HepG2 (cell line): ENCODE data around the gene EWSR1. TPM values are rescaled to one million over a fixed set of nuclear protein-coding genes. Genes with fewer than 3 reads are reported as not detected.

Experiments
- ATAC-seq: fragments of 200-7000 bp; cut with Tn5 transposase; 3 replicates; pipeline ENCODE4 v1.9.1; 2020; ENCODE audit warnings: mild to moderate bottlenecking, moderate library complexity
- Bru-seq: library from RNA; stranded (reverse); fragments of 400-500 nt; gene quantifications from one replicate; lab custom pipeline; 2021; lab: Mats Ljungman, UMichigan
- BruChase-seq, 2 experiments: library from RNA; stranded (reverse); fragments of 400-500 nt; gene quantifications; one replicate each; lab custom pipeline; 2021; lab: Mats Ljungman, UMichigan
- BruUV-seq: library from RNA; stranded (reverse); fragments of 400-500 nt; replicated peaks from 2 replicates; lab custom pipeline; 2021; lab: Mats Ljungman, UMichigan
- CTCF ChIA-PET: fragments of 300-600 bp; formaldehyde crosslinking; extraction: SDS; loops from one replicate; lab custom pipeline; 2021; ENCODE audit warnings: low total read pairs, inconsistent platforms, low intra/inter-chr PET ratio; lab: Yijun Ruan, JAX
- POLR2A ChIA-PET: fragments of 350-600 bp; sonication (Branson Sonifier 250); formaldehyde crosslinking; loops from one replicate; lab custom pipeline; 2020; ENCODE audit warnings: antibody characterized with exemption, inconsistent platforms; lab: Yijun Ruan, JAX
- DNase-seq: peaks from one replicate; pipeline ENCODE4 v3.0.0-alpha.2; 2015; ENCODE audit warnings: low spot score
- FAIRE-seq: peaks from 3 replicates; lab custom pipeline; 2011; peaks lifted over from hg19 to GRCh38; lab: Jason Lieb, UNC
- H2AFZ ChIP-seq: one replicate; pipeline ENCODE4 v1.6.1; 2011; ENCODE audit warnings: low read length, inconsistent platforms
- H3K27ac ChIP-seq: fragments of 300-600 bp; 3 replicates; pipeline ENCODE4 v1.8.0; 2011; ENCODE audit warnings: mixed run types, mild to moderate bottlenecking, mixed read lengths, low read length, inconsistent platforms; ENCODE audit not compliant: insufficient read depth; ENCODE audit errors: extremely low read length
- H3K27me3 ChIP-seq, 2 experiments: fragments of 200-600 bp in 1 of 2; 2 replicates in 1 of 2; 3 replicates in 1 of 2; pipeline versions ENCODE4 v1.6.0 to v1.8.0; 2011; ENCODE audit warnings: low read length in 2 of 2, mild to moderate bottlenecking in 2 of 2, moderate library complexity in 2 of 2, inconsistent platforms in 1 of 2; ENCODE audit not compliant: insufficient read depth in 2 of 2, control insufficient read depth in 1 of 2
- H3K36me3 ChIP-seq, 2 experiments: fragments of 200-600 bp in 1 of 2; replicated peaks in 1 of 2; 2 replicates in 1 of 2; 3 replicates in 1 of 2; pipeline versions ENCODE4 v1.5.1 to v1.8.0; 2011; ENCODE audit warnings: low read length in 2 of 2, inconsistent platforms in 1 of 2; ENCODE audit not compliant: insufficient read depth in 2 of 2, control insufficient read depth in 1 of 2
- H3K4me1 ChIP-seq: 2 replicates; pipeline ENCODE4 v1.5.1; 2012; ENCODE audit warnings: low read length, inconsistent platforms; ENCODE audit not compliant: insufficient read depth
- H3K4me2 ChIP-seq: 2 replicates; pipeline ENCODE4 v1.6.0; 2011; ENCODE audit warnings: low read depth, low read length, inconsistent platforms
- H3K4me3 ChIP-seq, 3 experiments: fragments of 200-600 bp in 1 of 3; sonication (generic), shearing (Covaris generic) in 1 of 3; replicated peaks in 1 of 3; 2 replicates each; pipeline ENCODE4 v1.5.1; 2011 to 2016; ENCODE audit warnings: low read length in 3 of 3, inconsistent platforms in 2 of 3, low read depth in 2 of 3, mild to moderate bottlenecking in 2 of 3, control low read depth in 1 of 3, mixed read lengths in 1 of 3; ENCODE audit not compliant: insufficient read depth in 1 of 3
- H3K79me2 ChIP-seq: one replicate; pipeline ENCODE4 v1.6.1; 2011; ENCODE audit warnings: low read length, inconsistent platforms; ENCODE audit not compliant: insufficient read depth
- H3K9ac ChIP-seq: 2 replicates; pipeline ENCODE4 v1.6.0; 2011; ENCODE audit warnings: mild to moderate bottlenecking, low read depth, low read length, inconsistent platforms; ENCODE audit not compliant: insufficient read depth
- H3K9me3 ChIP-seq: 2 replicates; pipeline ENCODE4 v1.5.1; 2012; ENCODE audit warnings: mild to moderate bottlenecking, low read length
- H4K20me1 ChIP-seq: 2 replicates; pipeline ENCODE4 v1.6.0; 2011; ENCODE audit warnings: inconsistent platforms, mild to moderate bottlenecking, low read length, moderate library complexity; ENCODE audit not compliant: insufficient read depth
- HDAC1 ChIP-seq: sonication (generic); formaldehyde crosslinking; IDR thresholded peaks from 2 replicates; pipeline ENCODE4 v1.5.1; 2020; ENCODE audit warnings: mild to moderate bottlenecking, missing genetic modification reagents
- HOXA9 ChIP-seq: sonication (generic); formaldehyde crosslinking; IDR thresholded peaks from 2 replicates; pipeline ENCODE4 v1.8.1; 2022; ENCODE audit warnings: missing genetic modification reagents, mild to moderate bottlenecking, moderate library complexity, borderline replicate concordance
- PAX8 ChIP-seq: sonication (generic); formaldehyde crosslinking; IDR thresholded peaks from 2 replicates; pipeline ENCODE4 v1.8.0; 2022; ENCODE audit warnings: mild to moderate bottlenecking, missing genetic modification reagents, borderline replicate concordance
- SALL1 ChIP-seq: sonication (generic); formaldehyde crosslinking; IDR thresholded peaks from 2 replicates; pipeline ENCODE4 v1.8.0; 2022; ENCODE audit warnings: mild to moderate bottlenecking, missing genetic modification reagents
- TOPORS ChIP-seq: sonication (generic); formaldehyde crosslinking; IDR thresholded peaks from 2 replicates; pipeline ENCODE4 v1.8.0; 2023; ENCODE audit warnings: mild to moderate bottlenecking, missing genetic modification reagents
- U2AF1 ChIP-seq: fragments of 200-400 bp; formaldehyde crosslinking; optimal IDR thresholded peaks from 2 replicates; pipeline ENCODE3; 2017; ENCODE audit warnings: mild to moderate bottlenecking, low read depth, low read length
- USF2 ChIP-seq, 2 experiments: sonication (generic) in 1 of 2; formaldehyde crosslinking in 1 of 2; IDR thresholded peaks; 2 replicates each; pipeline versions ENCODE4 v1.5.1 to v1.6.1; 2011 to 2020; ENCODE audit warnings: borderline replicate concordance in 1 of 2, low read depth in 1 of 2, low read length in 1 of 2, mild to moderate bottlenecking in 1 of 2, missing genetic modification reagents in 1 of 2, moderate library complexity in 1 of 2
- ZNF572 ChIP-seq: sonication (generic); formaldehyde crosslinking; IDR thresholded peaks from 2 replicates; pipeline ENCODE4 v1.5.1; 2020; ENCODE audit warnings: mild to moderate bottlenecking, missing genetic modification reagents
- ZNF672 ChIP-seq: sonication (generic); formaldehyde crosslinking; IDR thresholded peaks from 2 replicates; pipeline ENCODE4 v1.8.1; 2022; ENCODE audit warnings: missing genetic modification reagents
- ZNF746 ChIP-seq: sonication (generic); formaldehyde crosslinking; IDR thresholded peaks from 2 replicates; pipeline ENCODE4 v1.8.0; 2022; ENCODE audit warnings: mild to moderate bottlenecking, missing genetic modification reagents
- ZNF775 ChIP-seq: sonication (generic); formaldehyde crosslinking; IDR thresholded peaks from 2 replicates; pipeline ENCODE4 v1.4.0; 2020; ENCODE audit warnings: missing genetic modification reagents, mild to moderate bottlenecking, moderate library complexity, borderline replicate concordance
- ZNF782 ChIP-seq: sonication (generic); formaldehyde crosslinking; IDR thresholded peaks from 2 replicates; pipeline ENCODE4 v1.4.0; 2020; ENCODE audit warnings: missing genetic modification reagents, mild to moderate bottlenecking, borderline replicate concordance
- ZNF83 ChIP-seq: sonication (generic); formaldehyde crosslinking; IDR thresholded peaks from 2 replicates; pipeline ENCODE4 v1.4.0; 2020; ENCODE audit warnings: missing genetic modification reagents, mild to moderate bottlenecking, borderline replicate concordance
- ZSCAN21 ChIP-seq: sonication (generic); formaldehyde crosslinking; IDR thresholded peaks from 2 replicates; pipeline ENCODE4 v1.8.0; 2022; ENCODE audit warnings: mild to moderate bottlenecking, missing genetic modification reagents, moderate library complexity, borderline replicate concordance
- WGBS: methylation state at CpG from one replicate; pipeline ENCODE4 v1.1.6; 2017; ENCODE audit warnings: low lambda C conversion rate; 5-methylcytosine and 5-hydroxymethylcytosine counted together
- in situ Hi-C: cut with HindIII; loops from 2 replicates; pipeline ENCODE4 v1.10.0; 2017; ENCODE audit warnings: low pct_unique_long_range_greater_than_20kb; ENCODE audit not compliant: extremely low pct_ligation_motif_present
- intact Hi-C: fragments of 100-400 bp; cut with micrococcal nuclease; formaldehyde crosslinking; loops from one replicate; pipeline ENCODE4 v1.10.0; 2022; ENCODE audit not compliant: unreplicated experiment
- long read RNA-seq, 2 experiments: library from RNA in 1 of 2; library from polyadenylated mRNA in 1 of 2; stranded (forward) in 1 of 2; unstranded in 1 of 2; transcript quantifications; one replicate each; pipeline ENCODE4 v2.0.0, GENCODE V29; 2019 to 2022
- polyA minus RNA-seq, 3 experiments: library from RNA; depleted of rRNA, polyadenylated mRNA; stranded (reverse); fragments of >200 nt; gene quantifications; 2 replicates each; pipeline ENCODE4 v1.2.3, GENCODE V29; 2011; ENCODE audit warnings: low replicate concordance in 1 of 3
- polyA plus RNA-seq, 8 experiments: library from polyadenylated mRNA; depleted of rRNA in 3 of 8; stranded (reverse) in 7 of 8; unstranded in 1 of 8; fragments of >200 nt; fragmentation: Illumina TruSeq in 4 of 8; extraction: Trizol in 4 of 8; gene quantifications; 2 replicates each; pipeline versions ENCODE4 v1.2.1 to v1.2.3, GENCODE V29; 2011 to 2016; ENCODE audit warnings: low read depth in 4 of 8, missing spikeins in 1 of 8, mixed read lengths in 1 of 8; ENCODE audit not compliant: insufficient read depth in 1 of 8
- total RNA-seq, 5 experiments: library from RNA; depleted of rRNA; stranded (reverse); fragments of >200 nt; fragmentation: Illumina TruSeq; extraction: Trizol; gene quantifications; 2 replicates each; pipeline ENCODE4 v1.2.3, GENCODE V29; 2016; ENCODE audit warnings: low read depth in 1 of 5

The EWSR1 gene
- total RNA-seq (2016; rRNA removed; fragmentation: Illumina TruSeq; extraction: Trizol) (167 and 211 TPM in 2 replicates), polyA plus RNA-seq (2011; rRNA removed) (326 and 401 TPM in 2 replicates), polyA minus RNA-seq (2011; rRNA and poly(A)+ RNA removed; ENCODE audit: low replicate concordance) (381 and 574 TPM in 2 replicates), Bru-seq, nascent RNA (percentile 98 among the genes with signal in this experiment), BruChase-seq, experiment 1, labeled RNA remaining after a 6-hour chase (percentile 98 among the genes with signal in this experiment), BruChase-seq, experiment 2, labeled RNA remaining after a 2-hour chase (percentile 98 among the genes with signal in this experiment)
- 28.9 and 32.2 TPM in 2 replicates for total RNA-seq (2016; cell fraction: cytosol; rRNA removed; fragmentation: Illumina TruSeq; extraction: Trizol; ENCODE audit: low read depth)
- 146 and 211 TPM in 2 replicates for total RNA-seq (2016; cell fraction: insoluble cytoplasmic fraction; rRNA removed; fragmentation: Illumina TruSeq; extraction: Trizol)
- total RNA-seq (2016; cell fraction: membrane; rRNA removed; fragmentation: Illumina TruSeq; extraction: Trizol) = 47.2 and 49.1 TPM in 2 replicates
- 216 and 251 TPM in 2 replicates for total RNA-seq (2016; cell fraction: nucleus; rRNA removed; fragmentation: Illumina TruSeq; extraction: Trizol)
- 202 and 208 TPM in 2 replicates for polyA plus RNA-seq (2011; cell fraction: cytosol; rRNA removed)
- 687 and 755 TPM in 2 replicates for polyA plus RNA-seq (2011; cell fraction: nucleus; rRNA removed)
- polyA plus RNA-seq (2012) = 138 and 189 TPM in 2 replicates
- polyA plus RNA-seq (2016; cell fraction: cytosol; fragmentation: Illumina TruSeq; extraction: Trizol; ENCODE audit: low read depth) = 22.8 and 25.5 TPM in 2 replicates
- 183 and 203 TPM in 2 replicates for polyA plus RNA-seq (2016; cell fraction: insoluble cytoplasmic fraction; fragmentation: Illumina TruSeq; extraction: Trizol; ENCODE audit: low read depth)
- polyA plus RNA-seq (2016; cell fraction: membrane; fragmentation: Illumina TruSeq; extraction: Trizol; ENCODE audit: low read depth) = 29.2 and 38.3 TPM in 2 replicates
- polyA plus RNA-seq (2016; cell fraction: nucleus; fragmentation: Illumina TruSeq; extraction: Trizol; ENCODE audit: insufficient read depth, low read depth) = 477 and 502 TPM in 2 replicates
- polyA minus RNA-seq (2011; cell fraction: cytosol; rRNA and poly(A)+ RNA removed) = 103 and 111 TPM in 2 replicates
- polyA minus RNA-seq (2011; cell fraction: nucleus; rRNA and poly(A)+ RNA removed) = 302 and 303 TPM in 2 replicates
- long read RNA-seq, experiment 1, transcript EWSR1-207 (17 exons, 2,207 nt) = major isoform, 106 of 307 reads
- long read RNA-seq, experiment 1, transcript EWSR1-206 (17 exons, 2,654 nt) = minor isoform, 79 of 307 reads
- long read RNA-seq, experiment 1, transcript EWSR1-202 (16 exons, 1,989 nt) = minor isoform, 5 of 307 reads
- long read RNA-seq, experiment 1, partial matches to known transcripts = 74 of 307 reads
- long read RNA-seq, experiment 1, other reads (novel, unspliced or antisense) = 41 of 307 reads
- long read RNA-seq, experiment 2, transcript EWSR1-206 (17 exons, 2,654 nt) = major isoform, 15 of 239 reads
- long read RNA-seq, experiment 2, transcript EWSR1-217 (8 exons, 3,231 nt) = minor isoform, 7 of 239 reads
- long read RNA-seq, experiment 2, transcript EWSR1-207 (17 exons, 2,207 nt) = minor isoform, 13 of 239 reads
- long read RNA-seq, experiment 2, partial matches to known transcripts = 170 of 239 reads
- long read RNA-seq, experiment 2, other reads (novel, unspliced or antisense) = 34 of 239 reads

- intact Hi-C loops = no loop called here
- Histone ChIP-seq H3K4me2 (peak within 1 kb of the TSS; percentile 90), H3K27me3 (no peaks in the 10 kb centered on the region; a peak in 1 of 5 replicates), H3K4me1 (peaks cover 49% of the 10 kb centered on the region), H3K9me3 (no peaks in the 10 kb centered on the region), H4K20me1 (peaks cover 37% of the 10 kb centered on the region), H3K36me3 (peaks cover 4 to 33% of the 10 kb centered on the region in 2 experiments), H3K27ac (peak within 1 kb of the TSS; percentile 98), H3K79me2 (peaks cover 70% of the 10 kb centered on the region), H3K4me3 (peak within 1 kb of the TSS; percentile 75 to 96 (median 93)), H2AFZ (peak within 1 kb of the TSS; percentile 93), H3K9ac (peak within 1 kb of the TSS; percentile 100)
- 1% methylated on average over 31 of the region's 67 CpGs for WGBS
- in situ Hi-C loops = no loop called here
- DNase-seq (peak; percentile 91), FAIRE-seq (peak; percentile 65), ATAC-seq (peak; percentile 83)
- ChIA-PET CTCF (no interaction called here), POLR2A (interaction anchor here (1.2 kb wide), 1 partner anchor 9 kb away, joined by 4 read pairs; no protein-coding TSS in a partner anchor)
- no TSS peak for BruUV-seq
- TF ChIP-seq ZNF775 (CRISPR knock-in tag) = peak; percentile 91; the same call in 1 of the 2 replicates
- TF ChIP-seq HDAC1 (CRISPR knock-in tag) = peak; percentile 59
- peak; percentile 75; the same call in 1 of the 2 replicates for TF ChIP-seq TOPORS (CRISPR knock-in tag)
- TF ChIP-seq U2AF1 = peak; percentile 9
- no peak for TF ChIP-seq ZNF83 (CRISPR knock-in tag)
- no peak for TF ChIP-seq USF2 (IDR thresholded peaks at IDR 0.05; ENCODE audit: low read depth, low read length)
- no peak for TF ChIP-seq USF2 (CRISPR knock-in tag; IDR thresholded peaks at IDR 0.05; ENCODE audit: borderline replicate concordance)
- 0 out of 2 replicates have a peak, but pooled peaks have one; percentile 3 for TF ChIP-seq ZNF672 (CRISPR knock-in tag)
- no peak for TF ChIP-seq PAX8
- TF ChIP-seq HOXA9 = no peak
- TF ChIP-seq ZSCAN21 (CRISPR knock-in tag) = peak; percentile 43
- TF ChIP-seq ZNF782 (CRISPR knock-in tag) = no peak; the same call in 1 of the 2 replicates
- peak; percentile 50; the same call in 1 of the 2 replicates for TF ChIP-seq ZNF746 (CRISPR knock-in tag)
- TF ChIP-seq SALL1 (CRISPR knock-in tag) = peak; percentile 53
- TF ChIP-seq ZNF572 (CRISPR knock-in tag) = 0 out of 2 replicates have a peak, but pooled peaks have one; percentile 19
Measured at GRCh38 chr22:29267858-29268510, at the start of gene EWSR1, which contains the start of gene RHBDD3. TSS of gene EWSR1 (plus strand) at chr22:29268268. CDS start at chr22:29268337, 69 bp downstream. TSS of gene RHBDD3 (minus strand) at chr22:29267981. CDS start at chr22:29265626, 2,355 bp downstream.
